ENCODE measurements around the gene WDR54.
A peak's percentile ranks its signal among the peaks of the same experiment; 100 is the strongest.
"Not testable (repeated sequence)": the region's sequence is repeated elsewhere in the genome, so short reads cannot be mapped to it uniquely, and the experiment has no call there.

WDR54 gene

GRCh38 chr2:74430502-74430901 lies 9.0 kb downstream of the WDR54 start:
- no peak for DNase-seq

GRCh38 chr2:74436111-74436805 lies 14.7 kb downstream of the WDR54 start:
- DNase-seq = no peak

- no peak for DNase-seq
Measured at GRCh38 chr2:74436848-74437695, 15.5 kb downstream of the WDR54 start.

GRCh38 chr2:74438248-74438647 lies 16.7 kb downstream of the WDR54 start:
- DNase-seq = no peak

- DNase-seq = no peak
Measured at GRCh38 chr2:74439373-74439772, 17.8 kb downstream of the WDR54 start.

- no peak for DNase-seq
Measured at GRCh38 chr2:74439803-74440377, 18.4 kb downstream of the WDR54 start.

- no peak for DNase-seq
Measured at GRCh38 chr2:74440378-74441169, 19.0 kb downstream of the WDR54 start.

- no peak for DNase-seq
Measured at GRCh38 chr2:74441170-74441689, 19.7 kb downstream of the WDR54 start.

- no peak for DNase-seq
Measured at GRCh38 chr2:74441690-74442482, 20.4 kb downstream of the WDR54 start, which contains the start of gene RTKN. Gene RTKN, minus strand, starts transcription at chr2:74441937. Its CDS starts 121 bp downstream, at chr2:74441816.

GRCh38 chr2:74442483-74443297 lies 21.2 kb downstream of the WDR54 start:
- DNase-seq = not testable (repeated sequence)

- DNase-seq = no peak
Measured at GRCh38 chr2:74444498-74445318, 23.2 kb downstream of the WDR54 start.

GRCh38 chr2:74447230-74447999 lies 25.9 kb downstream of the WDR54 start:
- DNase-seq = no peak

- DNase-seq = no peak
Measured at GRCh38 chr2:74448771-74449170, 27.2 kb downstream of the WDR54 start.

GRCh38 chr2:74450570-74451190 lies 29.1 kb downstream of the WDR54 start:
- DNase-seq = no peak

- DNase-seq = peak; percentile 95 to 98
Measured at GRCh38 chr2:74454654-74455511, 33.4 kb downstream of the WDR54 start, which contains the start of gene INO80B. Gene INO80B, plus strand, starts transcription at chr2:74455087. Its CDS starts 30 bp downstream, at chr2:74455117.

- no peak for DNase-seq
Measured at GRCh38 chr2:74457129-74457548, 35.6 kb downstream of the WDR54 start.

- peak; percentile 76 to 86 for DNase-seq
Measured at GRCh38 chr2:74457549-74458131, 36.1 kb downstream of the WDR54 start.

All from activated CD4-positive, alpha-beta T cell treated with anti-CD3 and anti-CD28 coated beads for 4 hours (primary cell).